ENCODE data around the gene WDR64. TPM values are rescaled to one million over a fixed set of nuclear protein-coding genes. Genes with fewer than 3 reads are reported as not detected.
A peak's percentile ranks its signal among the peaks of the same experiment; 100 is the strongest.

WDR64 gene
- total RNA-seq, result not detected

GRCh38 chr1:241652012-241652411 lies at the start of gene WDR64:
TSS of gene WDR64 (plus strand) at chr1:241652281. CDS start at chr1:241652485, 204 bp downstream.
- DNase-seq (ENCODE audit: low spot score in 2 of 2) (no peak), FAIRE-seq (no peak)

GRCh38 chr1:241603731-241604245 lies 48.3 kb upstream of the WDR64 start:
- no peak for DNase-seq (ENCODE audit: low spot score in 2 of 2)
- no peak for FAIRE-seq

- FAIRE-seq (no peak), DNase-seq (ENCODE audit: low spot score in 2 of 2) (no peak)
Observed at GRCh38 chr1:241605146-241605805, 46.8 kb upstream of the WDR64 start.

- DNase-seq (ENCODE audit: low spot score in 2 of 2) (no peak), FAIRE-seq (no peak)
Observed at GRCh38 chr1:241606544-241606943, 45.5 kb upstream of the WDR64 start.

GRCh38 chr1:241607497-241607896 lies 44.6 kb upstream of the WDR64 start:
- FAIRE-seq, result no peak
- DNase-seq (ENCODE audit: low spot score in 2 of 2), result no peak

GRCh38 chr1:241608379-241609033 lies 43.6 kb upstream of the WDR64 start:
- DNase-seq (ENCODE audit: low spot score in 2 of 2), result no peak
- no peak for FAIRE-seq

- no peak for DNase-seq (ENCODE audit: low spot score in 2 of 2)
- FAIRE-seq, result no peak
Observed at GRCh38 chr1:241610056-241610815, 41.8 kb upstream of the WDR64 start.

GRCh38 chr1:241611063-241611462 lies 41.0 kb upstream of the WDR64 start:
- FAIRE-seq, result peak; percentile 17

GRCh38 chr1:241611736-241612135 lies 40.3 kb upstream of the WDR64 start:
- no peak for DNase-seq (ENCODE audit: low spot score in 2 of 2)
- no peak for FAIRE-seq

More at GRCh38 chr1:241611063-241611462, 41.0 kb upstream of the WDR64 start:
- DNase-seq (ENCODE audit: low spot score in 2 of 2), result peak in 1 of 2 donors; percentile 21

GRCh38 chr1:241612533-241613477 lies 39.3 kb upstream of the WDR64 start:
- FAIRE-seq (no peak), DNase-seq (ENCODE audit: low spot score in 2 of 2) (no peak)

GRCh38 chr1:241614144-241614543 lies 37.9 kb upstream of the WDR64 start:
- no peak for FAIRE-seq
- no peak for DNase-seq (ENCODE audit: low spot score in 2 of 2)

- no peak for DNase-seq (ENCODE audit: low spot score in 2 of 2)
- no peak for FAIRE-seq
Observed at GRCh38 chr1:241614572-241614971, 37.5 kb upstream of the WDR64 start.

GRCh38 chr1:241615043-241615974 lies 36.8 kb upstream of the WDR64 start:
- FAIRE-seq (no peak), DNase-seq (ENCODE audit: low spot score in 2 of 2) (no peak)

- DNase-seq (ENCODE audit: low spot score in 2 of 2), result no peak
- FAIRE-seq, result no peak
Observed at GRCh38 chr1:241617426-241617825, 34.7 kb upstream of the WDR64 start.

- no peak for FAIRE-seq
- no peak for DNase-seq (ENCODE audit: low spot score in 2 of 2)
Observed at GRCh38 chr1:241622669-241623068, 29.4 kb upstream of the WDR64 start.

- DNase-seq (ENCODE audit: low spot score in 2 of 2) (no peak), FAIRE-seq (no peak)
Observed at GRCh38 chr1:241624935-241625334, 27.1 kb upstream of the WDR64 start.

- no peak for DNase-seq (ENCODE audit: low spot score in 2 of 2)
- no peak for FAIRE-seq
Observed at GRCh38 chr1:241627453-241628259, 24.4 kb upstream of the WDR64 start.

- DNase-seq (ENCODE audit: low spot score in 2 of 2) (no peak), FAIRE-seq (no peak)
Observed at GRCh38 chr1:241630005-241630404, 22.1 kb upstream of the WDR64 start.

Data from frontal cortex (tissue), 4 donors.